HepG2 (cell line): Measurements from ENCODE around the gene PKP3. TPM values are rescaled to one million over a fixed set of nuclear protein-coding genes. Genes with fewer than 3 reads are reported as not detected.

Experiments used
- ARNT ChIP-seq: fragments of 450-650 bp; IDR thresholded peaks from 2 replicates; pipeline ENCODE4 v1.6.1; 2017
- ATF6 ChIP-seq: sonication (generic); formaldehyde crosslinking; conservative IDR thresholded peaks from 2 replicates; pipeline ENCODE4 v1.4.0; 2020; ENCODE audit warnings: missing genetic modification reagents
- ATF7 ChIP-seq, 2 experiments: fragments of 450-650 bp in 1 of 2; sonication (generic) in 1 of 2; formaldehyde crosslinking in 1 of 2; IDR thresholded peaks; 2 replicates each; pipeline versions ENCODE4 v1.4.0 to v1.6.1; 2016 to 2020; ENCODE audit warnings: antibody characterized with exemption in 1 of 2, mild to moderate bottlenecking in 1 of 2, missing genetic modification reagents in 1 of 2
- CENPBD1 ChIP-seq: sonication (generic); formaldehyde crosslinking; IDR thresholded peaks from 2 replicates; pipeline ENCODE4 v1.8.0; 2022; ENCODE audit warnings: missing genetic modification reagents, low read depth, mild to moderate bottlenecking, borderline replicate concordance
- DRAP1 ChIP-seq: IDR thresholded peaks from 2 replicates; pipeline ENCODE4 v1.6.1; 2016; ENCODE audit warnings: missing genetic modification reagents, missing compliant biosample characterization
- FOXA1 ChIP-seq, 2 experiments: fragments of 450-650 bp in 1 of 2; sonication (generic) in 1 of 2; formaldehyde crosslinking in 1 of 2; IDR thresholded peaks; 2 replicates each; pipeline versions ENCODE4 v1.4.0 to v1.6.1; 2016 to 2020; ENCODE audit warnings: missing genetic modification reagents in 1 of 2
- GABPB1 ChIP-seq: IDR thresholded peaks from 2 replicates; pipeline ENCODE4 v1.6.1; 2016; ENCODE audit warnings: mild to moderate bottlenecking, missing genetic modification reagents, moderate library complexity, missing compliant biosample characterization
- HOXA3 ChIP-seq: sonication (generic); formaldehyde crosslinking; IDR thresholded peaks from 2 replicates; pipeline ENCODE4 v1.5.0; 2020; ENCODE audit warnings: missing genetic modification reagents
- MTA3 ChIP-seq: sonication (generic); formaldehyde crosslinking; IDR thresholded peaks from 2 replicates; pipeline ENCODE4 v1.4.0; 2020; ENCODE audit warnings: missing genetic modification reagents
- MTF2 ChIP-seq: sonication (generic); formaldehyde crosslinking; IDR thresholded peaks from 2 replicates; pipeline ENCODE4 v1.5.0; 2020; ENCODE audit warnings: missing genetic modification reagents, borderline replicate concordance
- PBX2 ChIP-seq: IDR thresholded peaks from 2 replicates; pipeline ENCODE4 v1.6.1; 2016; ENCODE audit warnings: control low read depth
- POLR2AphosphoS2 ChIP-seq: IDR thresholded peaks from 2 replicates; pipeline ENCODE4 v1.6.1; 2011; ENCODE audit warnings: low read depth, low read length, improper control_type of control experiment
- SETDB1 ChIP-seq: sonication (generic); formaldehyde crosslinking; IDR thresholded peaks from 2 replicates; pipeline ENCODE4 v1.5.1; 2020; ENCODE audit warnings: missing genetic modification reagents, mild to moderate bottlenecking, borderline replicate concordance
- SMARCC2 ChIP-seq: fragments of 450-650 bp; IDR thresholded peaks from 2 replicates; pipeline ENCODE4 v1.6.1; 2017; ENCODE audit warnings: antibody characterized with exemption, mild to moderate bottlenecking
- SRSF9 ChIP-seq: fragments of 200-400 bp; formaldehyde crosslinking; IDR thresholded peaks from 2 replicates; pipeline ENCODE4 v1.6.1; 2018; ENCODE audit warnings: borderline replicate concordance, mild to moderate bottlenecking, low read depth, low read length; ENCODE audit not compliant: insufficient read depth, poor library complexity, severe bottlenecking
- TOPORS ChIP-seq: sonication (generic); formaldehyde crosslinking; IDR thresholded peaks from 2 replicates; pipeline ENCODE4 v1.8.0; 2023; ENCODE audit warnings: mild to moderate bottlenecking, missing genetic modification reagents
- XRCC5 ChIP-seq: fragments of 200-400 bp; formaldehyde crosslinking; optimal IDR thresholded peaks from 2 replicates; pipeline ENCODE3; 2017; ENCODE audit warnings: mild to moderate bottlenecking, low read length
- ZGPAT ChIP-seq: IDR thresholded peaks from 2 replicates; pipeline ENCODE4 v1.6.1; 2016; ENCODE audit warnings: mild to moderate bottlenecking
- ZNF143 ChIP-seq: sonication (generic); formaldehyde crosslinking; IDR thresholded peaks from 2 replicates; pipeline ENCODE4 v1.4.0; 2020; ENCODE audit warnings: missing genetic modification reagents
- ZNF432 ChIP-seq: sonication (generic); formaldehyde crosslinking; IDR thresholded peaks from 2 replicates; pipeline ENCODE4 v1.5.0; 2020; ENCODE audit warnings: missing genetic modification reagents, mild to moderate bottlenecking, borderline replicate concordance
- ZNF564 ChIP-seq: sonication (generic); formaldehyde crosslinking; IDR thresholded peaks from 2 replicates; pipeline ENCODE4 v1.8.1; 2023; ENCODE audit warnings: mild to moderate bottlenecking, missing genetic modification reagents
- ZNF761 ChIP-seq: sonication (generic); formaldehyde crosslinking; conservative IDR thresholded peaks from 2 replicates; pipeline ENCODE4 v1.4.0; 2020; ENCODE audit warnings: mild to moderate bottlenecking, missing genetic modification reagents
- ZUFSP ChIP-seq: sonication (generic); formaldehyde crosslinking; IDR thresholded peaks from 2 replicates; pipeline ENCODE4 v1.9.0; 2021; ENCODE audit warnings: missing genetic modification reagents, mild to moderate bottlenecking, borderline replicate concordance
- polyA plus RNA-seq, 8 experiments: library from polyadenylated mRNA; depleted of rRNA in 3 of 8; stranded (reverse) in 7 of 8; unstranded in 1 of 8; fragments of >200 nt; fragmentation: Illumina TruSeq in 4 of 8; extraction: Trizol in 4 of 8; gene quantifications; 2 replicates each; pipeline versions ENCODE4 v1.2.1 to v1.2.3, GENCODE V29; 2011 to 2016; ENCODE audit warnings: low read depth in 4 of 8, missing spikeins in 1 of 8, mixed read lengths in 1 of 8; ENCODE audit not compliant: insufficient read depth in 1 of 8
- total RNA-seq, 5 experiments: library from RNA; depleted of rRNA; stranded (reverse); fragments of >200 nt; fragmentation: Illumina TruSeq; extraction: Trizol; gene quantifications; 2 replicates each; pipeline ENCODE4 v1.2.3, GENCODE V29; 2016; ENCODE audit warnings: low read depth in 1 of 5

Gene PKP3
- total and polyA plus RNA-seq, 2 of the 13 experiments (the other 11 are each of a cell fraction or from before 2014, with no cell fraction given) = 18.0 to 28.7 TPM

- TF ChIP-seq POLR2AphosphoS2 (no peak), ATF7 (IDR thresholded peaks at IDR 0.05) (no peak), ATF7 (CRISPR knock-in tag; IDR thresholded peaks at IDR 0.05) (no peak), MTA3 (CRISPR knock-in tag) (no peak), GABPB1 (CRISPR knock-in tag) (peak; percentile 49; the same call in 1 of the 2 replicates), ZNF564 (no peak), SMARCC2 (no peak), TOPORS (CRISPR knock-in tag) (no peak), ZGPAT (CRISPR knock-in tag) (no peak), MTF2 (CRISPR knock-in tag) (no peak), ZUFSP (no peak), DRAP1 (CRISPR knock-in tag) (no peak), FOXA1 (IDR thresholded peaks at IDR 0.05) (no peak), FOXA1 (CRISPR knock-in tag; IDR thresholded peaks at IDR 0.05) (no peak), ZNF761 (CRISPR knock-in tag) (no peak), ZNF432 (CRISPR knock-in tag) (no peak), CENPBD1 (CRISPR knock-in tag) (no peak), ARNT (no peak), SRSF9 (no peak), XRCC5 (no peak), ATF6 (no peak), SETDB1 (CRISPR knock-in tag) (no peak), PBX2 (no peak), ZNF143 (CRISPR knock-in tag) (no peak), HOXA3 (CRISPR knock-in tag) (no peak; the same call in 1 of the 2 replicates)
Measured at GRCh38 chr11:441418-442274, 47.6 kb downstream of the PKP3 start, which contains the start of gene ANO9 (continued).
